ENCODE data around the gene SAMD11. TPM values are rescaled to one million over a fixed set of nuclear protein-coding genes. Genes with fewer than 3 reads are reported as not detected.

Gene SAMD11
- total RNA-seq, 1 experiment from 2014 or later, result 11.5 TPM

- no peak for TF ChIP-seq YY1 (IDR thresholded peaks at IDR 0.05; ENCODE audit: extremely low read depth, insufficient replicate concordance, low read depth, low read length)
These were observed 8.8 kb upstream of the SAMD11 start (continued) for GRCh38 chr1:914891-915280.

DNA sequence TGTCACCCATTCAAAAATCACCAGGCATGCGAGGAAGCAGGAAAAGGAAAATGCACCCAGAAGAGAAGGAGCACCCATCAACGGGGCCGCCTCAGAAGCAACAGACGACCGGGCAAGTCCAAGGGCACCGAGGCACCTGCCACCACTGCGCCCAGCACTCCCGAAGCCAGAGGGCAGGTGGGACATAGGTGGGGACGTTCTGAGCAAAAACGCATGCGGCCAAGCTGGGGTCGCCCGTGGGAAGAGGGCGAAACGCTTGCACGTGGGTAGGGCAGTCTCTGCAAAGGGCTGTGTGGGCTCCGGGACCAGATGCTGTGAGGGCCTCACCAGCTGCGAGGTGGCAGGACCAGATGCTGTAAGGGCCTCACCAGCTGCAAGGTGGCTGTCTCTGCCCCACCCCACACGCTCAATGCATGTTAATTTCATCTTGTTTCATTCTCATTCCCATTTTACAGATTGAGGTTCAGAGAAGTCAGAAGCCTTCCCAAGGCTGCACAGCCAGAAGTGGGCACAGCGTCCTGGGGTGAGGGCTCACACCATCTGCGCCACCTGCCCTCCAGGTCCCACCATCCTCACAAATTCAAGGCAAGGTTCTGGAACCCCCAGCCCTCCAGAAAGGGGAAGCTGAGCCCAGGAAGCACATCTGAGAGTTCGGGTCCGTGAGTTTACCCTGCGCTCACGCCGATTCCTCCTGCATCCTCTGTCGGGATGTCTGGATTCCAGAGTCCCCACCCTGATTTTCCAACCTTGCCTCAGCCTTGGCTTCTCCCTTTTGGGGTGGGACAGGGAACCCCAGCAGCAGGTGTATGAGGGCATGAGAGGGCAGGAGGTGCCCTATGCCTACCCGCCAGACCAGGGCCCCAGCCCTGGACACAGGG lies 8.2 kb upstream of the SAMD11 start:
- H3K27ac ChIP-seq (ENCODE audit: low read depth, low read length), result no peak overlapping the region
- peaks cover 33% of the 10 kb centered on the region; the same call in 1 of the 2 replicates for H3K27me3 ChIP-seq (ENCODE audit: insufficient read depth, low read length)
- intact Hi-C loops (cut with micrococcal nuclease), result no loop called here
- RAD21 ChIA-PET (ENCODE audit: low non-redundant PET in 1 of 2, low total read pairs in 2 of 2, uncharacterized antibody in 2 of 2, unreplicated experiment in 2 of 2), result no interaction called here
- H3K9me3 ChIP-seq (ENCODE audit: control insufficient read depth in 1 of 2, insufficient read depth in 1 of 2, low read depth in 1 of 2, low read length in 2 of 2), result no peaks in the 10 kb centered on the region
- CTCF ChIA-PET, result no interaction called here
- no peaks in the 10 kb centered on the region for H3K9me2 ChIP-seq (ENCODE audit: insufficient read depth)
- H3K36me3 ChIP-seq (ENCODE audit: control insufficient read depth in 1 of 2, insufficient read depth in 2 of 2, low read length in 2 of 2), result no peaks in the 10 kb centered on the region
- H4K20me1 ChIP-seq (ENCODE audit: insufficient read depth), result no peaks in the 10 kb centered on the region
- POLR2A ChIA-PET, result interaction anchor here (0.6 kb wide), 1 partner anchor 416 kb away, joined by 6 read pairs; no protein-coding TSS in a partner anchor
- H3K79me2 ChIP-seq (ENCODE audit: insufficient read depth, low read length), result no peaks in the 10 kb centered on the region
- peaks cover 21 to 26% of the 10 kb centered on the region in 2 experiments for H3K4me1 ChIP-seq (ENCODE audit: control insufficient read depth in 1 of 2, insufficient read depth in 2 of 2, low read length in 2 of 2)
- H3K4me3 ChIP-seq (replicated peaks in 1 of 2; ENCODE audit: low read depth in 1 of 2, low read length in 2 of 2), result no peak overlapping the region
- ATAC-seq (no peak), DNase-seq (ENCODE audit: low read depth, low spot score) (no peak)
- no peak for TF ChIP-seq YY1 (IDR thresholded peaks at IDR 0.05; ENCODE audit: extremely low read depth, insufficient replicate concordance, low read depth, low read length)
- TF ChIP-seq POLR2AphosphoS5 (IDR thresholded peaks at IDR 0.05; ENCODE audit: low read depth, low read length), result no peak
- TF ChIP-seq EZH2 (IDR thresholded peaks at IDR 0.05), result no peak
- TF ChIP-seq ZBTB33 (IDR thresholded peaks at IDR 0.05; ENCODE audit: extremely low read depth, insufficient replicate concordance, low read length), result no peak
- TF ChIP-seq FOSL1 (IDR thresholded peaks at IDR 0.05; ENCODE audit: low read depth), result no peak
- TF ChIP-seq ELF1 (IDR thresholded peaks at IDR 0.05; ENCODE audit: borderline replicate concordance, low read depth), result no peak
- no peak for TF ChIP-seq SRF (IDR thresholded peaks at IDR 0.05; ENCODE audit: low read depth)
- no peak for TF ChIP-seq RAD21 (IDR thresholded peaks at IDR 0.05; ENCODE audit: low read depth)
- TF ChIP-seq EZH2phosphoT487 (IDR thresholded peaks at IDR 0.05; ENCODE audit: borderline replicate concordance), result no peak
- no peak for TF ChIP-seq SP1 (IDR thresholded peaks at IDR 0.05; ENCODE audit: low read depth)
- no peak for TF ChIP-seq SIN3A (IDR thresholded peaks at IDR 0.05; ENCODE audit: low read depth)
- TF ChIP-seq TCF7L2 (IDR thresholded peaks at IDR 0.05; ENCODE audit: borderline replicate concordance, extremely low read depth, insufficient read depth, insufficient read length), result no peak
- H3K4me2 ChIP-seq (ENCODE audit: low read length), result no peak overlapping the region
- no TSS peak for BruUV-seq (replicated peaks)
- H3K9ac ChIP-seq (ENCODE audit: low read length), result no peak overlapping the region
- H2AFZ ChIP-seq (ENCODE audit: low read depth, low read length, poor library complexity, severe bottlenecking), result no peak overlapping the region
